ENCODE measurements around the gene FUT6. TPM values are rescaled to one million over a fixed set of nuclear protein-coding genes. Genes with fewer than 3 reads are reported as not detected.
"Not testable (repeated sequence)": the region's sequence is repeated elsewhere in the genome, so short reads cannot be mapped to it uniquely, and the experiment has no call there.

FUT6 gene
- total RNA-seq, 2 donors from 2014 or later, result not detected

GRCh38 chr19:5782322-5782721 lies 57.2 kb downstream of the FUT6 start:
- H3K4me3 Mint-ChIP-seq, result no peak overlapping the region
- no peak for ATAC-seq (replicated peaks)
- H3K27ac Mint-ChIP-seq, result no peak overlapping the region
- no peaks in the 10 kb centered on the region for H3K9me3 Mint-ChIP-seq
- no peaks in the 10 kb centered on the region for H3K4me1 Mint-ChIP-seq
- no peaks in the 10 kb centered on the region for H3K27me3 Mint-ChIP-seq
- peaks cover 23% of the 10 kb centered on the region for H3K36me3 Mint-ChIP-seq (ENCODE audit: low read depth)

- H3K36me3 Mint-ChIP-seq (ENCODE audit: low read depth); H3K27ac Mint-ChIP-seq; H3K4me1 Mint-ChIP-seq; H3K27me3 Mint-ChIP-seq; ATAC-seq (replicated peaks); H3K9me3 Mint-ChIP-seq; H3K4me3 Mint-ChIP-seq: not testable (repeated sequence)
Measured at GRCh38 chr19:5780916-5781315, 58.6 kb downstream of the FUT6 start.

Other genes with a start within 250 kb of the FUT6 start
- gene SAFB2, start 216.9 kb downstream of the FUT6 start, total RNA-seq, result 100 to 1,000 TPM; 126 to 159 TPM
- gene SAFB, start 216.6 kb downstream of the FUT6 start, total RNA-seq, result 100 to 1,000 TPM; 119 to 124 TPM
- gene MICOS13, start 159.2 kb downstream of the FUT6 start, total RNA-seq, result 10 to 100 TPM; 29.5 to 38.7 TPM
- 1 to 10 TPM; 2.3 to 5.3 TPM for gene HSD11B1L, start 158.7 kb downstream of the FUT6 start, total RNA-seq
- 1,000 to 10,000 TPM in 1 of 2 donors, 100 to 1,000 TPM in 1; 860 to 1,029 TPM for gene RPL36, start 149.4 kb downstream of the FUT6 start, total RNA-seq
- 100 to 1,000 TPM; 291 to 376 TPM for gene LONP1, start 119.6 kb downstream of the FUT6 start, total RNA-seq
- gene CATSPERD, start 119.1 kb downstream of the FUT6 start, total RNA-seq, result not detected
- gene PRR22, start 55.0 kb downstream of the FUT6 start, total RNA-seq, result 1 to 10 TPM; 4.6 to 9.9 TPM
- gene DUS3L, start 48.5 kb downstream of the FUT6 start, total RNA-seq, result 10 to 100 TPM; 46.8 to 73.6 TPM
- under 1 TPM; 0.32 to 0.52 TPM for gene NRTN, start 34.6 kb downstream of the FUT6 start, total RNA-seq
- 1 to 10 TPM in 1 of 2 donors, not detected in 1; 1.4 TPM for gene FUT3, start 11.7 kb upstream of the FUT6 start, total RNA-seq
- gene FUT5, start 30.8 kb upstream of the FUT6 start, total RNA-seq, result under 1 TPM in 1 of 2 donors, not detected in 1; 0.48 TPM
- gene NDUFA11, start 64.1 kb upstream of the FUT6 start, total RNA-seq, result 100 to 1,000 TPM; 162 to 249 TPM
- gene VMAC, start 65.2 kb upstream of the FUT6 start, total RNA-seq, result 1 to 10 TPM; 3.7 to 4.4 TPM
- 1 to 10 TPM; 3.8 to 5.1 TPM for gene CAPS, start 74.6 kb upstream of the FUT6 start, total RNA-seq
- 100 to 1,000 TPM in 1 of 2 donors, 10 to 100 TPM in 1; 81.4 to 112 TPM for gene RANBP3, start 138.4 kb upstream of the FUT6 start, total RNA-seq